ENCODE data around the gene MT2A.

DNA sequence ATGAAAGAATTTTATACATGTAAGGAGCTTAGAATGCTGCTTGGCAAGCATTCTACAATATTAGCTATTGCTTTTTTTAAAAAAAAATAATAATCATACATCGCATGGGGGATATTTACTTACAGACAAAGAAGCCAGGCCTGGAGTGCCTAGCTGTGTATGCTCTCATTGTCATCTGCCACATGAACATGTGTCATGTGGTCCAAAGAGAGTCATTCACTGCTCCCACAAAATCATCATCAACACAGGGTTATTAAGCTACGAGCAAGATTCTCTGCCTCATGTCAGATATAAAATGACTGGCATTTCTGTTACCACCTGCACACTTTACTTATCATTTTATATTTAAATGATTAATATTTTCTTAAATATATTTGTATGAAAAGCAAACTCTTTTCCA is 15.3 kb downstream of the MT2A start:
- no peak for TF ChIP-seq POLR2A (IDR thresholded peaks at IDR 0.05; ENCODE audit: low read length)
- no peak for TF ChIP-seq GATA1 (IDR thresholded peaks at IDR 0.05; ENCODE audit: low read depth, low read length)
